HG03103 (cell line): ENCODE data around the gene LRFN2.

ENCODE experiments used
- ATAC-seq: cut with Tn5 transposase; IDR thresholded peaks from one replicate; pipeline ENCODE4 v1.9.1; 2021; ENCODE audit warnings: low read depth; ENCODE audit not compliant: unreplicated experiment

The LRFN2 gene

GRCh38 chr6:40523505-40524172, 63.5 kb downstream of the LRFN2 start:
- no peak for ATAC-seq

- ATAC-seq: no peak
These were observed 65.7 kb downstream of the LRFN2 start for GRCh38 chr6:40521496-40521895.

- ATAC-seq: no peak
These were observed 66.5 kb downstream of the LRFN2 start for GRCh38 chr6:40520678-40521077.

- ATAC-seq: no peak
These were observed 67.1 kb downstream of the LRFN2 start for GRCh38 chr6:40520084-40520483.

GRCh38 chr6:40517654-40518053, 69.5 kb downstream of the LRFN2 start:
- ATAC-seq: no peak

GRCh38 chr6:40516429-40516828, 70.7 kb downstream of the LRFN2 start:
- no peak for ATAC-seq

- no peak for ATAC-seq
These were observed 74.8 kb downstream of the LRFN2 start for GRCh38 chr6:40512340-40512739.

GRCh38 chr6:40511884-40512283, 75.3 kb downstream of the LRFN2 start:
- ATAC-seq: no peak

GRCh38 chr6:40510442-40510841, 76.7 kb downstream of the LRFN2 start:
- ATAC-seq: no peak

- ATAC-seq: no peak
These were observed 77.4 kb downstream of the LRFN2 start for GRCh38 chr6:40509716-40510260.

GRCh38 chr6:40509086-40509485, 78.1 kb downstream of the LRFN2 start:
- ATAC-seq: no peak

GRCh38 chr6:40506954-40507353, 80.2 kb downstream of the LRFN2 start:
- no peak for ATAC-seq

- no peak for ATAC-seq
These were observed 81.9 kb downstream of the LRFN2 start for GRCh38 chr6:40505191-40505810.

- no peak for ATAC-seq
These were observed 82.9 kb downstream of the LRFN2 start for GRCh38 chr6:40504274-40504673.

- ATAC-seq: no peak
These were observed 86.9 kb downstream of the LRFN2 start for GRCh38 chr6:40500227-40500626.

GRCh38 chr6:40499215-40499614, 87.9 kb downstream of the LRFN2 start:
- ATAC-seq: no peak

- no peak for ATAC-seq
These were observed 89.0 kb downstream of the LRFN2 start for GRCh38 chr6:40498148-40498547.

GRCh38 chr6:40492187-40492586, 95.0 kb downstream of the LRFN2 start:
- no peak for ATAC-seq

GRCh38 chr6:40490508-40490907, 96.7 kb downstream of the LRFN2 start:
- no peak for ATAC-seq

- ATAC-seq: no peak
These were observed 97.4 kb downstream of the LRFN2 start for GRCh38 chr6:40489798-40490197.

GRCh38 chr6:40486576-40486975, 100.6 kb downstream of the LRFN2 start:
- no peak for ATAC-seq

- no peak for ATAC-seq
These were observed 101.4 kb downstream of the LRFN2 start for GRCh38 chr6:40485795-40486194.
